Large intestine (tissue), 3 donors: Measurements from ENCODE around the gene PRDM15. TPM values are rescaled to one million over a fixed set of nuclear protein-coding genes. Genes with fewer than 3 reads are reported as not detected.

Experiments
- DNase-seq, 2 donors: peaks; one replicate each; pipeline versions ENCODE4 v3.0.0 to v3.0.0-alpha.2; 2013
- H3K27ac ChIP-seq: one replicate; pipeline ENCODE4 v1.5.1; 2013; ENCODE audit warnings: low read length
- H3K27me3 ChIP-seq: 2 replicates; pipeline ENCODE4 v1.6.1; 2013; ENCODE audit warnings: low read length; ENCODE audit not compliant: control insufficient read depth, insufficient read depth
- H3K36me3 ChIP-seq: 2 replicates; pipeline ENCODE4 v1.6.1; 2013; ENCODE audit warnings: low read length; ENCODE audit not compliant: control insufficient read depth, insufficient read depth
- H3K4me1 ChIP-seq: one replicate; pipeline ENCODE4 v1.6.1; 2013; ENCODE audit warnings: low read length; ENCODE audit not compliant: control insufficient read depth, insufficient read depth
- H3K4me3 ChIP-seq: one replicate; pipeline ENCODE4 v1.5.1; 2013; ENCODE audit warnings: low read length
- H3K9me3 ChIP-seq: one replicate; pipeline ENCODE4 v1.6.1; 2013; ENCODE audit warnings: mild to moderate bottlenecking, low read depth, low read length, moderate library complexity; ENCODE audit not compliant: control insufficient read depth
- WGBS: methylation state at CpG from one replicate; pipeline ENCODE4 v1.1.5; 2013; ENCODE audit warnings: low lambda C conversion rate; ENCODE audit not compliant: insufficient coverage; 5-methylcytosine and 5-hydroxymethylcytosine counted together
- polyA plus RNA-seq: library from polyadenylated mRNA; unstranded; fragments of 120-200 nt; gene quantifications from one replicate; pipeline ENCODE4 v1.2.1, GENCODE V29; 2013

Gene PRDM15
- polyA plus RNA-seq, 1 donor, result 6.0 TPM

DNA sequence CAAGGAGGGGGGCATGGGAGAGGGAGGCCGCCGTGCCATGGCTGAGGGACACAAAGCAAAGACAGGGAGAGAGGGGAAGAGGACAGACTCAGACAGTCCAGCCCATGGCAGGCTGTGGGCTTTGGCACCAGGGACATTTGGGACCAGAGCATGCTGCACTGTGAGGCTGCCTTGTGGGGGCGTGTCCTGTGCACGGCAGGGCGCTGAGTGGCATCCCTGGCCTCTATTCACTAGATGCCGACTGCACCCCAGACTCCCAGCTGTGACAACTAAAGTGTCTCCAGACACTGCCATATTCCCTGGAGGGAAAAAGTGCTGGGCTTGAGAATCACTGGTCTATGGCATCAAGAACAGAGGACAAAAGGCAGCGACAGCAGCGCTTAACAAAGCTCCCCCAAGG, 18.6 kb upstream of the PRDM15 start:
- Histone ChIP-seq H3K9me3 (no peaks in the 10 kb centered on the region), H3K4me1 (no peaks in the 10 kb centered on the region), H3K27me3 (no peaks in the 10 kb centered on the region), H3K27ac (no peak overlapping the region), H3K36me3 (peaks cover 30% of the 10 kb centered on the region), H3K4me3 (no peak overlapping the region)
- no peak for DNase-seq
- WGBS, result no CpG with 5 or more reads among the region's 8 CpGs

DNA sequence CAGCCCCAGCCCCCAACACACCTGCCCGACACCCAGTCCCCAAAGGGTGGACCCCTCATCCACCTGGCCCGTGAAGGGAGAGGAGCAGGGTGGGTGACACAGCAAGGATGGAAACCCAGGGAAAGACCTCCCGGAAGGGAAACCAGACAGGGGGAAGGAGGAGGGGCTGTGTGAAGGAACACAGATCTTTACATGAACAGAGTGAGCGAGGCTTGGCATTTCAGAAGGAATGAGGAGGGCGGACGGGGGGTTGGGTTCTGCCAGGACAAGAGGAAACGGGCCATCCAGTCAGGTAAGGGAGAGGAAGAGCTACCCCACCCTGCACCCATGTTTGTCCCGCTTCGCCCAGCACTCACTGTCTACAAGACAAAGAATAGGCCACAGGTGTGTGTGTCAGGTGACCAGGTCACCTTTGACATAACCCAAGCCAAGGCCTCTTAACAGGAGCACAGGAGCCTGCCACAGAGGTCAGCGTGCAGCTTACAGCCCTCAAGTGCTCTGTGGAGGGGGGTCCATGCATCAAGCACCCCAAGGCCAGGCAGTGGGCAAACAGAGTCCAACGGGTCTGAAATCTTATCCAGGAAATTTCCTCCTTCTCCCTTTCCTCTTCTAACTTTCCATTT, 18.0 kb upstream of the PRDM15 start:
- Histone ChIP-seq H3K4me1 (no peaks in the 10 kb centered on the region), H3K36me3 (peaks cover 29% of the 10 kb centered on the region), H3K9me3 (no peaks in the 10 kb centered on the region), H3K27ac (no peak overlapping the region), H3K27me3 (no peaks in the 10 kb centered on the region), H3K4me3 (no peak overlapping the region)
- WGBS, result 60% methylated on average over 1 of the region's 11 CpGs
- no peak for DNase-seq

DNA sequence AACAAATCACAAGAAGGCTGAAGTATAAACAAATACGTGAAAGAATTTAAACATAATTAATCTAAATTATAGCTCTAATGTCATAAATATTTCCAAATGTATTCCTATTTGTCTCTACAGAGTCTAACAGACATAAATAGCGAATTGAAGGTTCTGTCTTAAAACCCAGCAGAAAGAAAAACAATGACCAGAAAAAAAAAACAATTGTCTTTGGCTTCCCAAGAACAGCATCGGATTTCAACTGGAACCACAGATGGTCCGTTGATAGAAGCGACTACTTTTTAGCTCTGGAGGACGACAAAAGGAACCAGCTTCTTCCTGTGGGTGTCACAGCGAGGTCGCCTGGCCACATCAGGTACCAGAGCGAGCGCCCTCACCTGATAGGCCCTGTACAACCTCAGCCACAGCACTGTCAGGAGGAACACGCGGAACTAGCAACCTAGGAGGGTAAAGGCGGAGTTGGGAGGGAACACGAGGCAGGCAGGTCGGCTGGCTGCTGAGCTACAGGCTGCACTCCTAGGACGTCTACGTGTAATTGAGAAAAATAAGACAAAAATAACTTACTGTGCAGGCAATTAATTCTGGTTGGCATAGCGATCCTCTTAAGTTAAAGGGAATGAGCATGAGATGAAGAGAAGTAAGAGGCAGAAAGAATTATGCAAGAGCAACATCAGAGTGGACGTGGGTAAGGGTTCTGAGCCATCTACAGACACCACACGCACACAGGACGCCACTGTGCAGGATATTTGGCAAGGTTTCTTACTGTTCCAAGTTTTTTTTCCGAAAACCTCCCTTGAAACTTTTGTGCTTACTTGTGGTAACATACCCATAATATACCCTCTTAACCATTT, 16.7 kb upstream of the PRDM15 start:
- DNase-seq, result no peak
- Histone ChIP-seq H3K9me3 (no peaks in the 10 kb centered on the region), H3K36me3 (peaks cover 25% of the 10 kb centered on the region), H3K27me3 (no peaks in the 10 kb centered on the region), H3K4me1 (no peaks in the 10 kb centered on the region), H3K4me3 (no peak overlapping the region), H3K27ac (no peak overlapping the region)
- 94% methylated on average over 2 of the region's 22 CpGs for WGBS

DNA sequence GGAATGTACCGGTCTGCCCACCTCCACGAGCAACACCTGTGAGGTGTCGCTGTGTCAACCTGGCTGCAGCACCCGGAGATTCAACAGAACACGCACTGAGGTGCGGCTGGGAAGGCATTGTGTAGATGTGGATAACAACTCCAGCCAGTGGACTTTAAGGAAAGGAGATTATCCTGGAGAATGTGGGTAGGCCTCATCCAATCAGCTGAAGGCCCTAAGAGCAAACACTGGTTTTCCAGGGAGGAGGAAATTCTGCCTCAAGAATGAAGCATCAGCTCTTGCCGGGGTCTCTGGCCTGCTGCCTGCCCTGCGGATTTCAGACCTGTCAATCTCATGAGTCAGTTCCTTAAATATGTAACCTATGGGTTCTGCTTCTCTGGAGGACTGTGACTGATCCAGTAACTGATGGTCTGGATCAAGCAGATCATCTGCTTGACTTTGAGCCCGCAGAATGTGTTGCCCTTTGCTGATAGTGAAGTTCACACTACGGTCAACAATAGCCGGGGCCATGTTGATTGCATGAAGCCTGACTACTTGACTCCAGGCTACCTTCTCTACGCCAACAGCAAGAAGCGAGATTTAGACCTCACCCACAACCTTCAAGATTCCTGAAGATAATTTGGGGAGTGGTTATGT, 15.9 kb upstream of the PRDM15 start:
- Histone ChIP-seq H3K36me3 (peaks cover 25% of the 10 kb centered on the region), H3K27ac (no peak overlapping the region), H3K4me3 (no peak overlapping the region)

DNA sequence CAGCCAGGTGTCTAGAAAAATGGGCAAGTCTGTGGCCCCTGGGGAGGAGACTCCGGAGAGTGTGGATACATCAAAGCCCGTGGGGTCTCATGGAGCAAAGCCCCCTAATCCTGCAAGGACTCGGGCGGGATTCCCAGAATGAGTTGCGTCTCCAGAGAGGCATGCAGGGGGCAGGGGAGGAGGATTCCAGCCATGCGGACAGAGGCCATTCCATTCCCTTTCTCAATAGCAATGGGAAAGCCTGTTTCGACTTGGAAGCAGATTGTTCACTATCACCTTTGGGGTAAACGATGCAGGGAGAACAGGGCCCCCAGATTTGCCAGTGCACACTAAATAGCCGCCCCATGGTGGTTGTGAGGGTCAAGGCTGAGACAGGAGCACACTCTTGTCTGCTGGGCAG, 15.4 kb upstream of the PRDM15 start:
- WGBS, result 80% methylated on average over 1 of the region's 9 CpGs
- Histone ChIP-seq H3K4me3 (no peak overlapping the region), H3K36me3 (peaks cover 25% of the 10 kb centered on the region), H3K27me3 (no peaks in the 10 kb centered on the region), H3K4me1 (no peaks in the 10 kb centered on the region), H3K9me3 (no peaks in the 10 kb centered on the region), H3K27ac (no peak overlapping the region)
- no peak for DNase-seq

More for the DNA sequence above, 15.9 kb upstream of the PRDM15 start:
- Histone ChIP-seq H3K27me3 (no peaks in the 10 kb centered on the region), H3K9me3 (no peaks in the 10 kb centered on the region), H3K4me1 (no peaks in the 10 kb centered on the region)
- no CpG with 5 or more reads among the region's 13 CpGs for WGBS
- no peak for DNase-seq

DNA sequence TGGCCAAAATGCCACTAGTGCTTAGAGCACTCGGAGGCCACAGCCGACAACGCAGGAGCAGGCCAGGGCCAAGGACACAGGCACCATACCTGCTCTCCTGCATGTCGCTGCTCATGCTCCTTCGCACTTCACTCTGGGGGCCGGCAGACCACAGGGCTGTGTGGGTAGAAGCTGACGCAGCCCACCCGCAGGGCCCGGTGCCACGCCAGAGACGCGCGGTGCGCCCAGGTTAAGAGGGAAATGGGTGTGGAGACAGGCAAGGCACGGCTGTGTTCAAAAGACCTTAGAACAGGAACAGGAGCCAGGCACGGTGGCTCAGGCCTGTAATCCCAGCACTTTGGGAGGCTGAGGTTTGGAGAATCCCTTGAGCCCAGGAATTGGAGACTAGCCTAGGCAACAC, 13.6 kb upstream of the PRDM15 start:
- Histone ChIP-seq H3K36me3 (peaks cover 17% of the 10 kb centered on the region), H3K4me1 (no peaks in the 10 kb centered on the region), H3K27me3 (no peaks in the 10 kb centered on the region), H3K4me3 (no peak overlapping the region), H3K27ac (no peak overlapping the region), H3K9me3 (no peaks in the 10 kb centered on the region)
- WGBS, result no CpG with 5 or more reads among the region's 16 CpGs
- no peak for DNase-seq

DNA sequence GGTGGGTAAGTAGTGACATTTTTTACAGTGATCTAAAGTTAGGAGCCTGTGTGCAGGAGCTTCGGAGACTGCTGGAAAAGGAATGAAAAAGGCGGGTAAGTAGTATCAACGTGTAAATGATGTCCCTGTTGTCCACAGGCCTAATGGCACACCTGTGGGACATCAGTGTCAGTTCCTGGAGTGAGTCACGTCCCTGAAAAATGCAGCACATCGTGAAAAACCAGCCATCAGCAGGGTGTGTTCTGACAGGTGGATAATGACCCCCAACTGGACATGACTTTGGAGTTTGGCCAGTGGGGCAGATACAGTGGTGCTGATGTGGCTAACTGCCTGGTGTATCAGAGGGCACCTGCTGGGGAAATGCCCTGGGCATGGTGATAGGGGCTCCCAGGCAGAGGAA, 12.0 kb upstream of the PRDM15 start:
- H3K9me3 ChIP-seq, result no peaks in the 10 kb centered on the region
- H3K4me1 ChIP-seq, result no peaks in the 10 kb centered on the region
- WGBS, result no CpG with 5 or more reads among the region's 5 CpGs
- H3K27ac ChIP-seq, result no peak overlapping the region
- no peak overlapping the region for H3K4me3 ChIP-seq
- DNase-seq, result peak in 1 of 2 donors; percentile 12
- H3K27me3 ChIP-seq, result no peaks in the 10 kb centered on the region
- peaks cover 18% of the 10 kb centered on the region for H3K36me3 ChIP-seq

DNA sequence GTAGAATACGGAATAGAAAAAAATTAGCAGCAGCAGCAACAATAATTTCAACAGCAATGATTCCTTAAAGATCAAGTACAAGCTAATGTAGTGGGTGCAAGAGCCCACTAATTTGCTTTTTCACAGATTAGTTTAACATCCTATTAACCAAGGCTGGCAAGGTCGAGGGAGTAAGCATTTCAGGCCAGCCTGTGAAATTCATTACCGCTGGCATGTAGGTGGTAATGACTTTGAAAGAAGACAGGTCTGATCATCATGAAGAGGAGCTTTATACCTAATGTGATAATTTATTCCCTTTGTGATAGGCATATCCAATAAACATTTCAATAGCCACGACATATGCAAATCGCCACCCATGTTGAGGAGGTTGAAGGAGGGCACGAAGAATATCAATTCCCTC, 11.2 kb upstream of the PRDM15 start:
- Histone ChIP-seq H3K27me3 (no peaks in the 10 kb centered on the region), H3K9me3 (no peaks in the 10 kb centered on the region), H3K4me3 (no peak overlapping the region), H3K27ac (no peak overlapping the region), H3K4me1 (no peaks in the 10 kb centered on the region), H3K36me3 (peaks cover 18% of the 10 kb centered on the region)
- no peak for DNase-seq
- WGBS, result 73% methylated on average over 3 of the region's 6 CpGs

DNA sequence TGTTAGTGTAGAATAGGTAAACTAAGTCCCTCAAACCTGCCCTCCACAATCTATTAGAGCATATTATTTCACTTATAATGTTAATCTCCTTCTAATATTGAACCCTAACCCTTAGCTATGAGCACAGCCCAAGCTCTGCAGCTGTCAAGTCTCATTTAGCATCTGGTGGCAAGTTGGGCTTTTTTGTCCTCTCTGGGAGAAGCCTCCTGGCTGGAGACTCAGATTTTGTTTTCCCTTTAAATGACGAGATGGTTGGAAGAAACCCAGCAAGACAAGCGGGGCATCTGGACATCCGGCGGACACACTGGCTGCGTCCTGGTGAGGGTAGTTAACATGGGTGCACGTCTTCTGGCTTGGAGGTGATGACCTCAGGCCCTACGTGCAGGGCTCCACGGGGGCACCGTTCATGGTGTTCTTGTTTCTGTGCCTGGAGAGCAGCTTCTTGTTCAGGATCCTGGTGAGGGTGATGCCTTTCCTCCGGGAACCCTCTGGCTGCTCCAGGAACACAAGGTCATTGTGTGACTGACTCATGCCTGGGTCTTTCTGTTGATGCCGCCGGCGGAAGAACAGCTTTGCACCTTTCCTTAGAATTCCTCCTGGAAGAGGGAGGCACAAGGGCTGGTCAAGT, 9.7 kb upstream of the PRDM15 start:
- H3K36me3 ChIP-seq, result peaks cover 16% of the 10 kb centered on the region
- H3K27ac ChIP-seq, result no peak overlapping the region
- H3K9me3 ChIP-seq, result no peaks in the 10 kb centered on the region
- no peak for DNase-seq
- WGBS, result no CpG with 5 or more reads among the region's 13 CpGs
- no peaks in the 10 kb centered on the region for H3K27me3 ChIP-seq
- H3K4me3 ChIP-seq, result no peak overlapping the region
- no peaks in the 10 kb centered on the region for H3K4me1 ChIP-seq

DNA sequence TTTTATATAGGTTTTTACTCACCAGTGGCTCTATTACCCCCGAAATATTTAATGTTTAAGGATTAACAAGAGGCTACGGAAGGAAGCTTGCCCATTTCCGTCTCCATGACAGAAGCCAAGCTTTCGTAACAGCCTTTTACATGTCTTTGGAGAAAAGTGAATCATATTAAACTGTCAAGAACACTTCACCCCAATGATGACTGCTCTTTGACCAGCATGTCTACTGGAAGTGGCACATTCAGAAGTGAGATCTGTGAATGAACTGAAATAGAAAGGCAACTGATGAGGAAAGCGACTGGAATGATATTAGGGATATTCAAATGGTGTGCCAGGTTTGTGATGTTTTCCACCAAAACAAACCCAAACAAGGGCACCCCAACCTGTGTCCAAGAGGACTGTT, 8.5 kb upstream of the PRDM15 start:
- no peaks in the 10 kb centered on the region for H3K4me1 ChIP-seq
- peaks cover 15% of the 10 kb centered on the region for H3K36me3 ChIP-seq
- no peak for DNase-seq
- no peak overlapping the region for H3K4me3 ChIP-seq
- H3K27me3 ChIP-seq, result no peaks in the 10 kb centered on the region
- 100% methylated on average over 3 of the region's 5 CpGs for WGBS
- no peak overlapping the region for H3K27ac ChIP-seq
- H3K9me3 ChIP-seq, result no peaks in the 10 kb centered on the region
